HepG2 (cell line): ENCODE results near the gene PNRC1. TPM values are rescaled to one million over a fixed set of nuclear protein-coding genes. Genes with fewer than 3 reads are reported as not detected.

Experiments
- ARNTL ChIP-seq: sonication (generic); formaldehyde crosslinking; IDR thresholded peaks from 2 replicates; pipeline ENCODE4 v1.4.0; 2020; ENCODE audit warnings: mild to moderate bottlenecking, missing genetic modification reagents
- FLYWCH1 ChIP-seq: sonication (generic); formaldehyde crosslinking; IDR thresholded peaks from 2 replicates; pipeline ENCODE4 v1.8.1; 2023; ENCODE audit warnings: mild to moderate bottlenecking, missing genetic modification reagents
- GABPA ChIP-seq, 2 experiments: IDR thresholded peaks; 2 replicates each; pipeline ENCODE4 v1.6.1; 2011 to 2016; ENCODE audit warnings: low read depth in 2 of 2, low read length in 1 of 2, missing biosample characterization in 1 of 2, missing genetic modification characterization in 1 of 2
- MAFF ChIP-seq: IDR thresholded peaks from 2 replicates; pipeline ENCODE4 v1.6.1; 2011; ENCODE audit warnings: low read depth, low read length, improper control_type of control experiment
- NFE2L1 ChIP-seq: sonication (generic); formaldehyde crosslinking; IDR thresholded peaks from 2 replicates; pipeline ENCODE4 v1.4.0; 2020; ENCODE audit warnings: missing genetic modification reagents, mild to moderate bottlenecking, borderline replicate concordance
- REL ChIP-seq: sonication (generic); formaldehyde crosslinking; conservative IDR thresholded peaks from 2 replicates; pipeline ENCODE4 v1.8.0; 2022; ENCODE audit warnings: mild to moderate bottlenecking, missing genetic modification reagents, moderate library complexity
- ZNF274 ChIP-seq: sonication (generic); formaldehyde crosslinking; IDR thresholded peaks from 2 replicates; pipeline ENCODE4 v1.5.1; 2020; ENCODE audit warnings: mild to moderate bottlenecking, missing genetic modification reagents
- ZNF563 ChIP-seq: sonication (generic); formaldehyde crosslinking; IDR thresholded peaks from 2 replicates; pipeline ENCODE4 v1.8.0; 2022; ENCODE audit warnings: mild to moderate bottlenecking, moderate library complexity, missing genetic modification reagents
- ZSCAN31 ChIP-seq: sonication (generic); formaldehyde crosslinking; IDR thresholded peaks from 2 replicates; pipeline ENCODE4 v1.5.0; 2020; ENCODE audit warnings: low read depth, mild to moderate bottlenecking, missing genetic modification reagents
- polyA plus RNA-seq, 8 experiments: library from polyadenylated mRNA; depleted of rRNA in 3 of 8; stranded (reverse) in 7 of 8; unstranded in 1 of 8; fragments of >200 nt; fragmentation: Illumina TruSeq in 4 of 8; extraction: Trizol in 4 of 8; gene quantifications; 2 replicates each; pipeline versions ENCODE4 v1.2.1 to v1.2.3, GENCODE V29; 2011 to 2016; ENCODE audit warnings: low read depth in 4 of 8, missing spikeins in 1 of 8, mixed read lengths in 1 of 8; ENCODE audit not compliant: insufficient read depth in 1 of 8
- total RNA-seq, 5 experiments: library from RNA; depleted of rRNA; stranded (reverse); fragments of >200 nt; fragmentation: Illumina TruSeq; extraction: Trizol; gene quantifications; 2 replicates each; pipeline ENCODE4 v1.2.3, GENCODE V29; 2016; ENCODE audit warnings: low read depth in 1 of 5
- TF ChIP-seq, protein P1 (sequence below): sonication (generic); formaldehyde crosslinking; IDR thresholded peaks from 2 replicates; pipeline ENCODE4 v1.4.0; 2020; ENCODE audit warnings: missing genetic modification reagents
- TF ChIP-seq, protein P2 (sequence below): sonication (generic); formaldehyde crosslinking; IDR thresholded peaks from 2 replicates; pipeline ENCODE4 v1.4.0; 2020; ENCODE audit warnings: mild to moderate bottlenecking, missing genetic modification reagents
- TF ChIP-seq, protein P3 (sequence below): sonication (generic); formaldehyde crosslinking; conservative IDR thresholded peaks from 2 replicates; pipeline ENCODE4 v1.8.0; 2022; ENCODE audit warnings: missing genetic modification reagents
- TF ChIP-seq, protein P4 (sequence below), 2 experiments: sonication (generic) in 1 of 2; formaldehyde crosslinking in 1 of 2; IDR thresholded peaks; 2 replicates each; pipeline versions ENCODE4 v1.5.1 to v1.6.1; 2011 to 2020; ENCODE audit warnings: borderline replicate concordance in 1 of 2, low read depth in 1 of 2, low read length in 1 of 2, mild to moderate bottlenecking in 1 of 2, missing genetic modification reagents in 1 of 2, moderate library complexity in 1 of 2
- TF ChIP-seq, protein P5 (sequence below): sonication (generic); formaldehyde crosslinking; IDR thresholded peaks from 2 replicates; pipeline ENCODE4 v1.8.0; 2023; ENCODE audit warnings: mild to moderate bottlenecking, missing genetic modification reagents
- TF ChIP-seq, protein P6 (sequence below): sonication (generic); formaldehyde crosslinking; IDR thresholded peaks from 2 replicates; pipeline ENCODE4 v1.8.1; 2022; ENCODE audit warnings: low read depth, mild to moderate bottlenecking, missing genetic modification reagents

Gene PNRC1
- total and polyA plus RNA-seq, 2 of the 13 experiments (the other 11 are each of a cell fraction or from before 2014, with no cell fraction given), result 17.6 to 36.0 TPM

DNA sequence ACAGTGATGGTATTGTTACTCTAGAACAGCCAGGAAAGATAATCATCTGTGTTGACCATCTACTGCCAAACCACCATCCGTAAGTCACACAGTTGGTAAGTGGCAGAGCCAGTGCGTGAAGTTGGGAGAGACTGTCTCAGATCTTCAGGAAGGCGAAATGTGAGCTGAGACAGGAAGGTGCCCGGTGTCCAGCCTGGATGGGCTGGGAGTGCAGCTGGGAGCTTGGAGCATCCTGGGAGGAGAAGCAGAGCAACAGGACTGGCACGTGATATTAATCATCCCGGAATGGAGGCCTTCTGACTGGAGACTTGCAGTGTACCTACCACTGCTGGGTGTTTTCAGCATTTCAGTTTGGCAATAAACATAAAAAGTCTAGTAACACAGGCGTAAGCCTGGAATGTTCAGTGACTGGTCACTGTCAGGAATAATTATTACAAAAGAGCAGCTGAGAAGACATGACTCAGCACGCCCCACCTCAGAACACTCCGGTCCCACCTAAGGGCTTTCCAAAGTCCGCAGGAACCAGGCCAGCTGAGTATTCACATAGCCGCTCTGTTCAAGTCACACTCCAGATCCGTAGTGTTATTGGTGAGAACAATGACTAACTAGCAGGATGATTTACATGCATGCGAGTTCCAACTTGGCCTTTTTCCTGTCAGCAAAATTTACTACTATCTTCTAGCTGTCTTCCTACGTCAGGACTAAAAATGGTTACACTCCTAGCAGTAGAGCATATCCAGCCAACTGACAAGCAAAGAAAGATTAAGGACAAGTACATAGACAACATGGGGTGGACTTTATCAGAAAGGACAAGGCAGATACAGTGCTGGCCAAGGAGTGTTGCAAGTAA, 45.1 kb upstream of the PNRC1 start (continued):
- TF ChIP-seq, protein P1, sequence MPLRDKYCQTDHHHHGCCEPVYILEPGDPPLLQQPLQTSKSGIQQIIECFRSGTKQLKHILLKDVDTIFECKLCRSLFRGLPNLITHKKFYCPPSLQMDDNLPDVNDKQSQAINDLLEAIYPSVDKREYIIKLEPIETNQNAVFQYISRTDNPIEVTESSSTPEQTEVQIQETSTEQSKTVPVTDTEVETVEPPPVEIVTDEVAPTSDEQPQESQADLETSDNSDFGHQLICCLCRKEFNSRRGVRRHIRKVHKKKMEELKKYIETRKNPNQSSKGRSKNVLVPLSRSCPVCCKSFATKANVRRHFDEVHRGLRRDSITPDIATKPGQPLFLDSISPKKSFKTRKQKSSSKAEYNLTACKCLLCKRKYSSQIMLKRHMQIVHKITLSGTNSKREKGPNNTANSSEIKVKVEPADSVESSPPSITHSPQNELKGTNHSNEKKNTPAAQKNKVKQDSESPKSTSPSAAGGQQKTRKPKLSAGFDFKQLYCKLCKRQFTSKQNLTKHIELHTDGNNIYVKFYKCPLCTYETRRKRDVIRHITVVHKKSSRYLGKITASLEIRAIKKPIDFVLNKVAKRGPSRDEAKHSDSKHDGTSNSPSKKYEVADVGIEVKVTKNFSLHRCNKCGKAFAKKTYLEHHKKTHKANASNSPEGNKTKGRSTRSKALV (CRISPR knock-in tag), result no peak
- TF ChIP-seq ZNF563 (CRISPR knock-in tag) (no peak), REL (CRISPR knock-in tag) (no peak), FLYWCH1 (CRISPR knock-in tag) (no peak), ZNF274 (no peak), ZSCAN31 (CRISPR knock-in tag) (0 out of 2 replicates have a peak, but pooled peaks have one; percentile 40), ARNTL (no peak), MAFF (peak; percentile 72), NFE2L1 (CRISPR knock-in tag) (0 out of 2 replicates have a peak, but pooled peaks have one; percentile 43), GABPA (IDR thresholded peaks at IDR 0.05; ENCODE audit: low read depth, low read length) (no peak), GABPA (CRISPR knock-in tag; IDR thresholded peaks at IDR 0.05; ENCODE audit: low read depth) (no peak)
- TF ChIP-seq, protein P2, sequence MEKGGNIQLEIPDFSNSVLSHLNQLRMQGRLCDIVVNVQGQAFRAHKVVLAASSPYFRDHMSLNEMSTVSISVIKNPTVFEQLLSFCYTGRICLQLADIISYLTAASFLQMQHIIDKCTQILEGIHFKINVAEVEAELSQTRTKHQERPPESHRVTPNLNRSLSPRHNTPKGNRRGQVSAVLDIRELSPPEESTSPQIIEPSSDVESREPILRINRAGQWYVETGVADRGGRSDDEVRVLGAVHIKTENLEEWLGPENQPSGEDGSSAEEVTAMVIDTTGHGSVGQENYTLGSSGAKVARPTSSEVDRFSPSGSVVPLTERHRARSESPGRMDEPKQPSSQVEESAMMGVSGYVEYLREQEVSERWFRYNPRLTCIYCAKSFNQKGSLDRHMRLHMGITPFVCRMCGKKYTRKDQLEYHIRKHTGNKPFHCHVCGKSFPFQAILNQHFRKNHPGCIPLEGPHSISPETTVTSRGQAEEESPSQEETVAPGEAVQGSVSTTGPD (CRISPR knock-in tag), result 0 out of 2 replicates have a peak, but pooled peaks have one; percentile 19
- TF ChIP-seq, protein P3, sequence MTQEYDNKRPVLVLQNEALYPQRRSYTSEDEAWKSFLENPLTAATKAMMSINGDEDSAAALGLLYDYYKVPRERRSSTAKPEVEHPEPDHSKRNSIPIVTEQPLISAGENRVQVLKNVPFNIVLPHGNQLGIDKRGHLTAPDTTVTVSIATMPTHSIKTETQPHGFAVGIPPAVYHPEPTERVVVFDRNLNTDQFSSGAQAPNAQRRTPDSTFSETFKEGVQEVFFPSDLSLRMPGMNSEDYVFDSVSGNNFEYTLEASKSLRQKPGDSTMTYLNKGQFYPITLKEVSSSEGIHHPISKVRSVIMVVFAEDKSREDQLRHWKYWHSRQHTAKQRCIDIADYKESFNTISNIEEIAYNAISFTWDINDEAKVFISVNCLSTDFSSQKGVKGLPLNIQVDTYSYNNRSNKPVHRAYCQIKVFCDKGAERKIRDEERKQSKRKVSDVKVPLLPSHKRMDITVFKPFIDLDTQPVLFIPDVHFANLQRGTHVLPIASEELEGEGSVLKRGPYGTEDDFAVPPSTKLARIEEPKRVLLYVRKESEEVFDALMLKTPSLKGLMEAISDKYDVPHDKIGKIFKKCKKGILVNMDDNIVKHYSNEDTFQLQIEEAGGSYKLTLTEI, result no peak
- TF ChIP-seq, protein P4, sequence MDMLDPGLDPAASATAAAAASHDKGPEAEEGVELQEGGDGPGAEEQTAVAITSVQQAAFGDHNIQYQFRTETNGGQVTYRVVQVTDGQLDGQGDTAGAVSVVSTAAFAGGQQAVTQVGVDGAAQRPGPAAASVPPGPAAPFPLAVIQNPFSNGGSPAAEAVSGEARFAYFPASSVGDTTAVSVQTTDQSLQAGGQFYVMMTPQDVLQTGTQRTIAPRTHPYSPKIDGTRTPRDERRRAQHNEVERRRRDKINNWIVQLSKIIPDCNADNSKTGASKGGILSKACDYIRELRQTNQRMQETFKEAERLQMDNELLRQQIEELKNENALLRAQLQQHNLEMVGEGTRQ (IDR thresholded peaks at IDR 0.05; ENCODE audit: low read depth, low read length), result peak; percentile 43
- TF ChIP-seq, protein P4 (CRISPR knock-in tag; IDR thresholded peaks at IDR 0.05; ENCODE audit: borderline replicate concordance), result no peak; the same call in 1 of the 2 replicates
- TF ChIP-seq, protein P5, sequence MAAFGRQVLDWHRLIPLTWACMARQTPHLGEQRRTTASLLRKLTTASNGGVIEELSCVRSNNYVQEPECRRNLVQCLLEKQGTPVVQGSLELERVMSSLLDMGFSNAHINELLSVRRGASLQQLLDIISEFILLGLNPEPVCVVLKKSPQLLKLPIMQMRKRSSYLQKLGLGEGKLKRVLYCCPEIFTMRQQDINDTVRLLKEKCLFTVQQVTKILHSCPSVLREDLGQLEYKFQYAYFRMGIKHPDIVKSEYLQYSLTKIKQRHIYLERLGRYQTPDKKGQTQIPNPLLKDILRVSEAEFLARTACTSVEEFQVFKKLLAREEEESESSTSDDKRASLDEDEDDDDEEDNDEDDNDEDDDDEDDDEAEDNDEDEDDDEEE (CRISPR knock-in tag), result no peak
- TF ChIP-seq, protein P6, sequence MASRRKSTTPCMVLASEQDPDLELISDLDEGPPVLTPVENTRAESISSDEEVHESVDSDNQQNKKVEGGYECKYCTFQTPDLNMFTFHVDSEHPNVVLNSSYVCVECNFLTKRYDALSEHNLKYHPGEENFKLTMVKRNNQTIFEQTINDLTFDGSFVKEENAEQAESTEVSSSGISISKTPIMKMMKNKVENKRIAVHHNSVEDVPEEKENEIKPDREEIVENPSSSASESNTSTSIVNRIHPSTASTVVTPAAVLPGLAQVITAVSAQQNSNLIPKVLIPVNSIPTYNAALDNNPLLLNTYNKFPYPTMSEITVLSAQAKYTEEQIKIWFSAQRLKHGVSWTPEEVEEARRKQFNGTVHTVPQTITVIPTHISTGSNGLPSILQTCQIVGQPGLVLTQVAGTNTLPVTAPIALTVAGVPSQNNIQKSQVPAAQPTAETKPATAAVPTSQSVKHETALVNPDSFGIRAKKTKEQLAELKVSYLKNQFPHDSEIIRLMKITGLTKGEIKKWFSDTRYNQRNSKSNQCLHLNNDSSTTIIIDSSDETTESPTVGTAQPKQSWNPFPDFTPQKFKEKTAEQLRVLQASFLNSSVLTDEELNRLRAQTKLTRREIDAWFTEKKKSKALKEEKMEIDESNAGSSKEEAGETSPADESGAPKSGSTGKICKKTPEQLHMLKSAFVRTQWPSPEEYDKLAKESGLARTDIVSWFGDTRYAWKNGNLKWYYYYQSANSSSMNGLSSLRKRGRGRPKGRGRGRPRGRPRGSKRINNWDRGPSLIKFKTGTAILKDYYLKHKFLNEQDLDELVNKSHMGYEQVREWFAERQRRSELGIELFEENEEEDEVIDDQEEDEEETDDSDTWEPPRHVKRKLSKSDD (CRISPR knock-in tag), result no peak
